ENCODE results near the gene RGS7.

GRCh38 chr1:240909701-240910457 is 447.1 kb downstream of the RGS7 start:
- TF ChIP-seq POLR2A (IDR thresholded peaks at IDR 0.05) = no peak
- no peak for TF ChIP-seq CTCF (IDR thresholded peaks at IDR 0.05)
- TF ChIP-seq POLR2AphosphoS5 (IDR thresholded peaks at IDR 0.05; ENCODE audit: insufficient read depth in 1 of 2, low read depth in 1 of 2) = no peak

All from vagina (tissue), 2 donors.